GM18517 (cell line): Measurements from ENCODE around the gene SESN2.

Experiments used
- ATAC-seq: cut with Tn5 transposase; IDR thresholded peaks from one replicate; pipeline ENCODE4 v1.9.1; 2021; ENCODE audit warnings: mild to moderate bottlenecking, moderate library complexity; ENCODE audit not compliant: unreplicated experiment

SESN2 gene

GRCh38 chr1:28259252-28259933 lies at the start of gene SESN2:
TSS of gene SESN2 (plus strand) at chr1:28259518. CDS start at chr1:28259848, 330 bp downstream.
- peak; percentile 87 for ATAC-seq

GRCh38 chr1:28209700-28210099 lies 49.6 kb upstream of the SESN2 start:
- ATAC-seq, result no peak

- no peak for ATAC-seq
These were observed 46.0 kb upstream of the SESN2 start for GRCh38 chr1:28213315-28213714.

- no peak for ATAC-seq
These were observed 30.2 kb upstream of the SESN2 start for GRCh38 chr1:28229089-28229488.

GRCh38 chr1:28229996-28230395 lies 29.3 kb upstream of the SESN2 start:
- no peak for ATAC-seq

- ATAC-seq, result no peak
These were observed 26.6 kb upstream of the SESN2 start, which contains the start of gene DNAJC8 for GRCh38 chr1:28232558-28233263. TSS of gene DNAJC8 (minus strand) at chr1:28233029. CDS start at chr1:28232998, 31 bp downstream.

GRCh38 chr1:28233264-28233606 lies 26.1 kb upstream of the SESN2 start:
- ATAC-seq, result no peak

GRCh38 chr1:28235755-28236655 lies 23.3 kb upstream of the SESN2 start, which contains the start of gene ATP5IF1:
TSS of gene ATP5IF1 (plus strand) at chr1:28236124. CDS start at chr1:28236184, 60 bp downstream.
- peak; percentile 86 for ATAC-seq

- ATAC-seq, result no peak
These were observed 22.5 kb upstream of the SESN2 start for GRCh38 chr1:28236656-28237322.

GRCh38 chr1:28239004-28239403 lies 20.3 kb upstream of the SESN2 start:
- no peak for ATAC-seq

GRCh38 chr1:28240024-28240423 lies 19.3 kb upstream of the SESN2 start:
- no peak for ATAC-seq

GRCh38 chr1:28241638-28242241 lies 17.6 kb upstream of the SESN2 start:
- ATAC-seq, result no peak

GRCh38 chr1:28243685-28244311 lies 15.5 kb upstream of the SESN2 start:
- no peak for ATAC-seq

- ATAC-seq, result no peak
These were observed 14.6 kb upstream of the SESN2 start for GRCh38 chr1:28244549-28245251.

- ATAC-seq, result no peak
These were observed 12.9 kb upstream of the SESN2 start for GRCh38 chr1:28246427-28246832.

- no peak for ATAC-seq
These were observed 11.6 kb upstream of the SESN2 start for GRCh38 chr1:28247612-28248272.

GRCh38 chr1:28248273-28249012 lies 10.9 kb upstream of the SESN2 start:
- peak; percentile 33 for ATAC-seq
